ENCODE results near the gene ATF6.

DNA sequence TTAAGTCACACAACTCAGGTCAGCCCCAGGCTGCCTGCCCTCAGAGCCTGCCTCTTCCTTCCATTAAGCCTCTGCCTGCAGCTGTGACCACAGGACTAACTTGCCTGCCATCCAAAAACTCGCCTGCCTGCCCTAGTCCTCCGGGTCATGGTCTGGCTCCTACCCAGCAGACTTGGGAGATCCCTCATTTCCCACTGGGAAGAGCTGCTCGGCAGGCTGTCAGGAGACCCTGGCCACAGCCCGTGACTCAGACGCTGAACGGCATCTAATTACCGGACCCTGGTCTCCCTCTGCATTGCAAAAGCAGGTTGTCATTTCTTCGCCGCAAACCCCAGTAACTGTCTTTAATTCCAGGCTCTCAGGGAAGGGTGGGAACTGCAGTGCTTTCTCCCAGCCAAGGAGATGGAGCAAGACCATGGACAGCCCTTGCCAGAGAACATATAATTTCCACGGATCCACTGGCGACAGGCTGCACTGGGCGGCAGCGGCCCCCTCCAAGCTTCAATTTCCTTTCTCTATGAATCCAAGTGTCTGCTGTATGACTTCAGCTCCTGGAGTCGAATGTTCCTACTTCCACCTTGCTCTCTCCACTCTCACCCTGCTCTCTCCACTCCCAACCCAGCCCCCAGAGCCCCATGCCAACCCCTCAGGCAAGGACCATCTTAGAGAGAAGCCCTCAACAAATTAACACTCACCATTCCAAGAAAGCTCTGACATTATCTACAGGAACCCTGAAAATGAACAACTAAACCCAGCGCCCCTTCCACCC lies 237.1 kb downstream of the ATF6 start:
- TF ChIP-seq, protein P1, sequence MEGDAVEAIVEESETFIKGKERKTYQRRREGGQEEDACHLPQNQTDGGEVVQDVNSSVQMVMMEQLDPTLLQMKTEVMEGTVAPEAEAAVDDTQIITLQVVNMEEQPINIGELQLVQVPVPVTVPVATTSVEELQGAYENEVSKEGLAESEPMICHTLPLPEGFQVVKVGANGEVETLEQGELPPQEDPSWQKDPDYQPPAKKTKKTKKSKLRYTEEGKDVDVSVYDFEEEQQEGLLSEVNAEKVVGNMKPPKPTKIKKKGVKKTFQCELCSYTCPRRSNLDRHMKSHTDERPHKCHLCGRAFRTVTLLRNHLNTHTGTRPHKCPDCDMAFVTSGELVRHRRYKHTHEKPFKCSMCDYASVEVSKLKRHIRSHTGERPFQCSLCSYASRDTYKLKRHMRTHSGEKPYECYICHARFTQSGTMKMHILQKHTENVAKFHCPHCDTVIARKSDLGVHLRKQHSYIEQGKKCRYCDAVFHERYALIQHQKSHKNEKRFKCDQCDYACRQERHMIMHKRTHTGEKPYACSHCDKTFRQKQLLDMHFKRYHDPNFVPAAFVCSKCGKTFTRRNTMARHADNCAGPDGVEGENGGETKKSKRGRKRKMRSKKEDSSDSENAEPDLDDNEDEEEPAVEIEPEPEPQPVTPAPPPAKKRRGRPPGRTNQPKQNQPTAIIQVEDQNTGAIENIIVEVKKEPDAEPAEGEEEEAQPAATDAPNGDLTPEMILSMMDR (IDR thresholded peaks at IDR 0.05) = no peak
- TF ChIP-seq POLR2A (IDR thresholded peaks at IDR 0.05) = no peak
